ENCODE results near the gene GFER. TPM values are rescaled to one million over a fixed set of nuclear protein-coding genes. Genes with fewer than 3 reads are reported as not detected.
A peak's percentile ranks its signal among the peaks of the same experiment; 100 is the strongest.

The GFER gene
- total and polyA plus RNA-seq, 7 experiments from 2014 or later = 14.0 to 30.8 (median 19.6) TPM

DNA sequence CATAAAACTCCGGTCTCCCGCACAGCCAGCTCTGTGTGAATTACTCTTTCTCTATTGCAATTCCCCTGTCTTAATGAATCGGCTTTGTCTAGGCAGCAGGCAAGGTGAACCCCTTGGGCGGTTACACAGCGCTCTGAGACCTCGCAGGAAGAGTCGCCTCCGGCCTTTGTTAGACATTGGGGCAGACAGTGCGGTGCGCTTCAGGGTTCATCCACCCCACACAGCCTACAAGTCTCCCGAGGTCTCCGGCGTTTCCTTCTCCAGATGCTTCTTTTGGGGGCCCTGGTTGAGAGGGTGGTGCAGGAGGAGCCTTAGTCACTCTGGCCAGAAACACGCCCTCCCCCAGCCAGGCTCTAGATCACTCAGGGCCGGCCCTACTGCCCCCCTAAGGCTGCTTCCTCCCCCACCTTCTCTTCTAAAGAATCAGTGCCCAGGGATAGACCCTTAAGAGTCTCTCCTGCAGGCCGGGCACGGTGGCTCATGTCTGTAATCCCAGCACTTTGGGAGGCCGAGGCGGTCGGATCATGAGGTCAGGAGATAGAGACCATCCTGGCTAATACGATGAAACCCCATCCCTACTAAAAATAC lies 39.3 kb upstream of the GFER start:
- H3K9me3 ChIP-seq (ENCODE audit: control insufficient read depth in 2 of 3, low read length in 3 of 3) = no peaks in the 10 kb centered on the region
- no peaks in the 10 kb centered on the region for H3K27me3 Mint-ChIP-seq
- H3K4me3 ChIP-seq (ENCODE audit: low read length) = no peak overlapping the region
- POLR2A ChIA-PET = interaction anchor here (0.7 to 5.0 kb wide), 3 partner anchors 16 to 211 kb away, joined by 4 to 52 read pairs (median 7); partner anchors contain the start of genes RPS2 and TRAF7
- intact Hi-C loops (cut with micrococcal nuclease) = loop anchor here in 1 of 2 donors (5.0 to 10.0 kb wide), 5 partner anchors 240 to 637 kb away; partner anchors contain the start of genes CRAMP1, IFT140, MAPK8IP3 and TELO2
- CTCF ChIA-PET = interaction anchor here (1.1 kb wide), 1 partner anchor 21 kb away, joined by 4 read pairs; the partner anchor contains the start of gene RNF151
- no peaks in the 10 kb centered on the region for H3K27me3 ChIP-seq (ENCODE audit: control insufficient read depth in 2 of 2, insufficient read depth in 2 of 2, low read length in 2 of 2)
- H3K36me3 ChIP-seq (ENCODE audit: control insufficient read depth in 2 of 3, insufficient read depth in 3 of 3, low read length in 3 of 3) = peaks cover 0 to 9% (median 0%) of the 10 kb centered on the region in 3 experiments
- no peak overlapping the region for H3K27ac ChIP-seq (ENCODE audit: low read depth, low read length)
- H3K36me3 Mint-ChIP-seq = no peaks in the 10 kb centered on the region
- DNase-seq = no peak
- H3K4me3 Mint-ChIP-seq = peak overlapping the region; percentile 58 to 90 (median 78)
- ATAC-seq = no peak
- H3K4me1 Mint-ChIP-seq = peaks cover 4 to 24% (median 9%) of the 10 kb centered on the region in 7 donors
- peaks cover 6 to 7% of the 10 kb centered on the region in 2 donors for H3K4me1 ChIP-seq (ENCODE audit: control insufficient read depth in 2 of 2, insufficient read depth in 2 of 2, low read length in 2 of 2)
- peak overlapping the region in 3 of 9 donors; percentile 40 to 62 (median 41) for H3K27ac Mint-ChIP-seq
- H3K9me3 Mint-ChIP-seq = no peaks in the 10 kb centered on the region

- Mint-ChIP-seq H3K36me3 (no peaks in the 10 kb centered on the region), H3K4me1 (peaks cover 4 to 24% (median 9%) of the 10 kb centered on the region in 7 donors), H3K27ac (peak overlapping the region in 1 of 9 donors; percentile 26), H3K4me3 (no peak overlapping the region), H3K27me3 (no peaks in the 10 kb centered on the region), H3K9me3 (no peaks in the 10 kb centered on the region)
- ChIA-PET POLR2A (interaction anchor here (0.6 to 1.0 kb wide), 3 partner anchors 19 to 210 kb away, joined by 3 to 4 read pairs (median 3); partner anchors contain the start of genes RPS2 and TRAF7), CTCF (no interaction called here)
- DNase-seq = no peak
- no peak for ATAC-seq
- H3K4me3 ChIP-seq (ENCODE audit: low read length) = no peak overlapping the region
- H3K27ac ChIP-seq (ENCODE audit: low read depth, low read length) = no peak overlapping the region
- intact Hi-C loops (cut with micrococcal nuclease) = loop anchor here in 1 of 2 donors (10.0 kb wide), 2 partner anchors 241 to 521 kb away; partner anchors contain the start of genes MAPK8IP3 and UQCC4
- no peaks in the 10 kb centered on the region for H3K27me3 ChIP-seq (ENCODE audit: control insufficient read depth in 2 of 2, insufficient read depth in 2 of 2, low read length in 2 of 2)
- peaks cover 6 to 7% of the 10 kb centered on the region in 2 donors for H3K4me1 ChIP-seq (ENCODE audit: control insufficient read depth in 2 of 2, insufficient read depth in 2 of 2, low read length in 2 of 2)
- H3K36me3 ChIP-seq (ENCODE audit: control insufficient read depth in 2 of 3, insufficient read depth in 3 of 3, low read length in 3 of 3) = peaks cover 0 to 2% (median 0%) of the 10 kb centered on the region in 3 experiments
- H3K9me3 ChIP-seq (ENCODE audit: control insufficient read depth in 2 of 3, low read length in 3 of 3) = no peaks in the 10 kb centered on the region
Measured at GRCh38 chr16:1945559-1946391, 38.2 kb upstream of the GFER start.

DNA sequence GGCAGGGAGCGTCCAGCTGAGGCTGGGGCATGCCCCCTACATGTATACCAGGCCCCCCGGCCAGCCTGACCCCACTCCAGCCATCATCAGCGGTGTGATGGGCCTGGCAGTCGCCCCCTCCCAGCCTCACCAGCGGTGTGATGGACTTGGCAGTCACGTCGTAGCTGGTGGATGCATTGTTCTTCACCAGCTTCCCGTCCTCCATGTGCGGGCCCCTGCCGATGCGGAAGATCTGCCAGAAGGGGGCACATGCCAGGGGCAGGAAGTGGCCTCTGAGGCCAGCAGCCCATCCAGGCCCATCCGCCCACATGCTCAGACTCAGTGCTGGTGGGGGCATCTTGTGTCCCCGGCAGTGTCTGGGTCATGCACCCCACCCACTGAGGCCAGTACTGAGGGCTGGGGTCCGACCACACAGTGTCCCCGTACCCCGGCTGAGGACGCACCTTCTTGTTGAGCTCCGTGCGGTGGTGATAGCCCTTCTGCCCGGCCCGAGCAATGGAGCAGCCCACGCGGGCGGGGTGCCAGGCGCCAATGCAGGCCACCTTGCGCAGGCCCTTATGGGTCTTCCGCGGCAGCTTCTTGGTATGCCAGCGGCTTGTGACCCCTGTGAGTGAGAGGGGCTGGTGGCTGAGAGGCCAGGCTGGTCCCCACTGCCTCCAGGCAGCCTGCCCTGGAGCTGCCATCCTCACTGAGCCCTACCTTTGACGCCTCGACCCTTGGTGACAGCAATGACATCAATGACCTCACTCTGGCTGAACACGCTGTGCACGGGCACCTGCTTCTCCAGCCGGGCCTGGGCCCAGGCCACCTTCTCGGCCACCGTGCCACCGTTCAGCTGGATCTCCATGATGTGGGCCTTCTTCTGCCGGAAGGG lies 37.3 kb upstream of the GFER start:
- H3K27ac ChIP-seq (ENCODE audit: low read depth, low read length) = no peak overlapping the region
- Mint-ChIP-seq H3K4me1 (peaks cover under 1 to 19% (median 9%) of the 10 kb centered on the region in 7 donors), H3K36me3 (no peaks in the 10 kb centered on the region), H3K9me3 (no peaks in the 10 kb centered on the region), H3K4me3 (no peak overlapping the region), H3K27ac (no peak overlapping the region), H3K27me3 (no peaks in the 10 kb centered on the region)
- no peaks in the 10 kb centered on the region for H3K9me3 ChIP-seq (ENCODE audit: control insufficient read depth in 2 of 3, low read length in 3 of 3)
- no peaks in the 10 kb centered on the region for H3K27me3 ChIP-seq (ENCODE audit: control insufficient read depth in 2 of 2, insufficient read depth in 2 of 2, low read length in 2 of 2)
- ChIA-PET CTCF (no interaction called here), POLR2A (interaction anchor here (0.5 to 1.0 kb wide), 3 partner anchors 18 to 48 kb away, joined by 3 read pairs; partner anchors contain the start of gene RPS2)
- no peak overlapping the region for H3K4me3 ChIP-seq (ENCODE audit: low read length)
- H3K36me3 ChIP-seq (ENCODE audit: control insufficient read depth in 2 of 3, insufficient read depth in 3 of 3, low read length in 3 of 3) = no peaks in the 10 kb centered on the region
- no peak for ATAC-seq
- DNase-seq = no peak
- intact Hi-C loops (cut with micrococcal nuclease) = loop anchor here in 1 of 2 donors (10.0 kb wide), 2 partner anchors 242 to 522 kb away; partner anchors contain the start of genes MAPK8IP3 and UQCC4
- peaks cover 6 to 7% of the 10 kb centered on the region in 2 donors for H3K4me1 ChIP-seq (ENCODE audit: control insufficient read depth in 2 of 2, insufficient read depth in 2 of 2, low read length in 2 of 2)

- Histone ChIP-seq H3K36me3 (ENCODE audit: control insufficient read depth in 2 of 3, insufficient read depth in 3 of 3, low read length in 3 of 3) (no peaks in the 10 kb centered on the region), H3K27me3 (ENCODE audit: control insufficient read depth in 2 of 2, insufficient read depth in 2 of 2, low read length in 2 of 2) (no peaks in the 10 kb centered on the region), H3K4me1 (ENCODE audit: control insufficient read depth in 2 of 2, insufficient read depth in 2 of 2, low read length in 2 of 2) (peaks cover under 1 to 3% of the 10 kb centered on the region in 2 donors), H3K27ac (ENCODE audit: low read depth, low read length) (no peak overlapping the region), H3K4me3 (ENCODE audit: low read length) (no peak overlapping the region), H3K9me3 (ENCODE audit: control insufficient read depth in 2 of 3, low read length in 3 of 3) (no peaks in the 10 kb centered on the region)
- POLR2A ChIA-PET = interaction anchor here (0.5 kb wide), 1 partner anchor 25 kb away, joined by 3 read pairs; no protein-coding TSS in a partner anchor
- H3K27ac Mint-ChIP-seq = no peak overlapping the region
- no peaks in the 10 kb centered on the region for H3K9me3 Mint-ChIP-seq
- peaks cover 0 to 2% (median 0%) of the 10 kb centered on the region in 5 donors for H3K27me3 Mint-ChIP-seq
- ATAC-seq (no peak), DNase-seq (no peak)
- intact Hi-C loops (cut with micrococcal nuclease) = loop anchor here in 1 of 2 donors (10.0 kb wide), 2 partner anchors 243 to 523 kb away; partner anchors contain the start of genes MAPK8IP3 and UQCC4
- no peaks in the 10 kb centered on the region for H3K36me3 Mint-ChIP-seq
- no peak overlapping the region for H3K4me3 Mint-ChIP-seq
- H3K4me1 Mint-ChIP-seq = peaks cover 0 to 13% (median 5%) of the 10 kb centered on the region in 7 donors
- CTCF ChIA-PET = no interaction called here
Measured at GRCh38 chr16:1947369-1947670, 36.7 kb upstream of the GFER start.

GRCh38 chr16:1949507-1949906 lies 34.5 kb upstream of the GFER start:
- Histone ChIP-seq H3K36me3 (ENCODE audit: control insufficient read depth in 2 of 3, insufficient read depth in 3 of 3, low read length in 3 of 3) (no peaks in the 10 kb centered on the region), H3K9me3 (ENCODE audit: control insufficient read depth in 2 of 3, low read length in 3 of 3) (no peaks in the 10 kb centered on the region), H3K27ac (ENCODE audit: low read depth, low read length) (no peak overlapping the region), H3K4me1 (ENCODE audit: control insufficient read depth in 2 of 2, insufficient read depth in 2 of 2, low read length in 2 of 2) (no peaks in the 10 kb centered on the region), H3K27me3 (ENCODE audit: control insufficient read depth in 2 of 2, insufficient read depth in 2 of 2, low read length in 2 of 2) (no peaks in the 10 kb centered on the region), H3K4me3 (ENCODE audit: low read length) (no peak overlapping the region)
- H3K9me3 Mint-ChIP-seq = no peaks in the 10 kb centered on the region
- H3K4me3 Mint-ChIP-seq = no peak overlapping the region
- H3K27ac Mint-ChIP-seq = no peak overlapping the region
- H3K4me1 Mint-ChIP-seq = peaks cover 0 to 3% (median 2%) of the 10 kb centered on the region in 7 donors
- peaks cover 0 to 2% (median 0%) of the 10 kb centered on the region in 5 donors for H3K27me3 Mint-ChIP-seq
- ATAC-seq = no peak
- no peak for DNase-seq
- intact Hi-C loops (cut with micrococcal nuclease) = loop anchor here in 1 of 2 donors (10.0 kb wide), 2 partner anchors 245 to 525 kb away; partner anchors contain the start of genes MAPK8IP3 and UQCC4
- CTCF ChIA-PET = no interaction called here
- no peaks in the 10 kb centered on the region for H3K36me3 Mint-ChIP-seq
- POLR2A ChIA-PET = interaction anchor here (0.6 to 0.8 kb wide), 3 partner anchors 11 to 222 kb away, joined by 3 to 8 read pairs (median 4); no protein-coding TSS in a partner anchor

DNA sequence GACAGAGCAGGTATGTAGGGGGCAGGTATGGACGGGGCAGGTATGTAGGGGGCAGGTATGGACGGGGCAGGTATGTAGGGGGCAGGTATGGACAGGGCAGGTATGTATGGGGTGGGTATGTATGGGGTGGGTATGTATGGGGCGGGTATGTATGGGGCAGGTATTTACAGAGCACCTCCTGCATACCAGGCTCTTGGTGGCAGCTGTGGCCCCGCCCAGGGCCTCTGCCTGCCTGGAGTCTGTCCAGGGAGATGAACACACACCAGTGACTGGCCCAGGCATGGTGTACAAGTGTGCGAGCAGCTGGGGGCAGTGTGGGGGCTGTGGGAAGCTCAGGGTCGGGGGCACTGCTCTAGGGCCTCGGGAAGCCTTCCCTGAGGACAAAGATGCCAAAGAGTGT lies 33.9 kb upstream of the GFER start:
- Mint-ChIP-seq H3K36me3 (no peaks in the 10 kb centered on the region), H3K27me3 (peaks cover 0 to 2% (median 0%) of the 10 kb centered on the region in 5 donors), H3K4me3 (no peak overlapping the region), H3K9me3 (no peaks in the 10 kb centered on the region), H3K4me1 (no peaks in the 10 kb centered on the region), H3K27ac (no peak overlapping the region)
- Histone ChIP-seq H3K36me3 (ENCODE audit: control insufficient read depth in 2 of 3, insufficient read depth in 3 of 3, low read length in 3 of 3) (no peaks in the 10 kb centered on the region), H3K27me3 (ENCODE audit: control insufficient read depth in 2 of 2, insufficient read depth in 2 of 2, low read length in 2 of 2) (no peaks in the 10 kb centered on the region), H3K4me1 (ENCODE audit: control insufficient read depth in 2 of 2, insufficient read depth in 2 of 2, low read length in 2 of 2) (no peaks in the 10 kb centered on the region), H3K9me3 (ENCODE audit: control insufficient read depth in 2 of 3, low read length in 3 of 3) (no peaks in the 10 kb centered on the region), H3K4me3 (ENCODE audit: low read length) (no peak overlapping the region), H3K27ac (ENCODE audit: low read depth, low read length) (no peak overlapping the region)
- ATAC-seq = no peak
- CTCF ChIA-PET = no interaction called here
- DNase-seq = no peak
- intact Hi-C loops (cut with micrococcal nuclease) = no loop called here
- POLR2A ChIA-PET = interaction anchor here (0.6 to 2.3 kb wide), 2 partner anchors 11 to 15 kb away, joined by 3 to 8 read pairs; partner anchors contain the start of gene RPS2
